ENCODE measurements around the gene VOPP1.

The VOPP1 gene

DNA sequence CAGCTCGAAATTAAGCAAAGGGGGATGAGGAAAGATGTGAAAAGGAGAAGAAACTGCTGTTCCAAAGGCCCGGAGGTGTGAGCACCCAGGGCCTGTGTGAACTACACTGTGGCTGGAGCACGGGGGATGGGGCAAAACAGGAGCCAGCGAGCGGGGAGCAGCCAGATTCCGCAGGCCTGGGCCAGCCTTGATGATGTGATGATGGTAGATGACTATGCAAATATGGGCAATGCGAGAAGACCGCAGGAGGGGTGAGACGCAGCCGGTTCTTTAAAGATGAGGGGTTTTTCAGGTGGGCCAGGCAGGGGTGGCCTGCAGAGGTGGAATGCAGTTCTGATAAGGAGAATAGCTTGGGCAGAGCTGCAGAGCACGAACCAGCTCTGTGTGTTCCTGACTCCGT is 145.6 kb downstream of the VOPP1 start:
- Histone ChIP-seq H3K36me3 (ENCODE audit: control insufficient read depth, insufficient read depth, low read length) (no peaks in the 10 kb centered on the region), H3K27me3 (ENCODE audit: control insufficient read depth, insufficient read depth, low read length) (no peaks in the 10 kb centered on the region), H3K4me1 (ENCODE audit: control insufficient read depth, insufficient read depth, low read length) (peaks cover 8% of the 10 kb centered on the region), H3K4me3 (ENCODE audit: low read length) (no peak overlapping the region), H3K9ac (ENCODE audit: low read length) (no peak overlapping the region), H3K9me3 (ENCODE audit: control insufficient read depth, low read length) (no peaks in the 10 kb centered on the region)

DNA sequence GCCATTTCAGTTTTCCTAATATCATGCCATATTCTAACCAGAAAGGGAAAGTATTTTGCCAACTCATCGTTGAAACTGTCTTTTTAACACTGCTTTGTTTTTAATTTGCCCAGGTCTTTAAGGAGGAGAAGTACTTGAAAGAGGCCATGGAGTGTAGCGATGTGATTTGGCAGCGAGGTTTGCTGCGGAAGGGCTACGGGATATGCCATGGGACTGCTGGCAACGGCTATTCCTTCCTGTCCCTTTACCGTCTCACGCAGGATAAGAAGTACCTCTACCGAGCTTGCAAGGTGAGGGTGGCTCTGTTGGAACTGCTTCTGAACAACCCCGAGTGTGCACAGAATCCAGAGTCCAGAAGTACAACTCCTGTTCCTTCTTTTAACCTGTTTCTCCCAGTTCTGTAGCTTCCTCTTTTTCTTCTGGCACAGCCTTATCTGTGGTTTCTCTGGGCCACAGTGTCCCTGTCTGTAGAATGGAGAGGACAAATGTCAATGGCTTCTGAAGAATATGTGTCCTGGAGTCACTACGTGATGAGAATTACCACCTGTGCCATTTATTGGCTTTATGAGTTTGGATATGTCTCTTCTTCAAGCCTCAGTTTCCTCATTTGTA is 147.1 kb downstream of the VOPP1 start:
- H3K9me3 ChIP-seq (ENCODE audit: control insufficient read depth, low read length): no peaks in the 10 kb centered on the region
- H3K9ac ChIP-seq (ENCODE audit: low read length): no peak overlapping the region
- H3K4me3 ChIP-seq (ENCODE audit: low read length): no peak overlapping the region
- H3K36me3 ChIP-seq (ENCODE audit: control insufficient read depth, insufficient read depth, low read length): no peaks in the 10 kb centered on the region
- no peaks in the 10 kb centered on the region for H3K4me1 ChIP-seq (ENCODE audit: control insufficient read depth, insufficient read depth, low read length)
- no peaks in the 10 kb centered on the region for H3K27me3 ChIP-seq (ENCODE audit: control insufficient read depth, insufficient read depth, low read length)

DNA sequence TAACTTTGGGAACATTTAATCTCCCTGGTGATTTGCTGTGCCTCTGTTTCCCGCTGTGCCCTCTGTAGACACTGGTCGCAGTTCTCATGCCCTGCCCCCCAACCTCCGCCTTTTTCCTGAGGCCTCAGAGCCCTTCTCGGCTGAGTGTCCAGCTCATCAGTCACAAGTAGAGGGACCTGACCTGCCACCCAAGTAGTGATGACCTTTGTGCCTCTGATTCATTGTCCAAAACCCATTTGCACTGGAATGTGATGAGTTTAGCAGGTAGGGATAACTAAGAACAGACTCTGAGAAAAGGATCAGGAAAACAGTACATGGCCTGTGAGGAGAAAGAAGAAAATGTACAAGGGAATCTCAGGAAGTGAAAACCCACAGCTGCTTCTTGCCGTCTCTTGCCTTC is 148.4 kb downstream of the VOPP1 start:
- no peaks in the 10 kb centered on the region for H3K36me3 ChIP-seq (ENCODE audit: control insufficient read depth, insufficient read depth, low read length)
- H3K4me1 ChIP-seq (ENCODE audit: control insufficient read depth, insufficient read depth, low read length): no peaks in the 10 kb centered on the region
- no peak overlapping the region for H3K9ac ChIP-seq (ENCODE audit: low read length)
- no peaks in the 10 kb centered on the region for H3K9me3 ChIP-seq (ENCODE audit: control insufficient read depth, low read length)
- H3K27me3 ChIP-seq (ENCODE audit: control insufficient read depth, insufficient read depth, low read length): no peaks in the 10 kb centered on the region
- no peak overlapping the region for H3K4me3 ChIP-seq (ENCODE audit: low read length)

DNA sequence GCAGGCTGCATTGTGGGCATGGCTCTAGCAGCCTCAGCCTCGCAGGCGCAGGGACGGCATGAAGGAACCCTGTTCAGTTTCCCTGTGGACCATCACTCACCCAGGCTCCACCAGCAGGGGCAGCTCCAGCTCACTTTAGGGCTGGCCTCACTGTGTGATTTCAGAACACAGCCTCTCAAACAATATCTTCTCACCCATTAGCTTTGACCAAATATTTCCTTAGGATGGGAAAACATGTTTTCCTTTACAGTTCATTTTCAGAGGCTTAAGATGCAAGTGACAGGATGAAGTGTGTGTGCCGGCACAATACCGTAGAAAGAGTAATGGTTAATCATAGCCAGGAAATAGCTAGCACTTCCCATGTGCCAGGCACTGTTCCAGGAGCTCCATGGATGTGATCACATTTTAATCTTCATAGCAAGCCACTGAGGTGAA is 149.0 kb downstream of the VOPP1 start:
- Histone ChIP-seq H3K27me3 (ENCODE audit: control insufficient read depth, insufficient read depth, low read length) (no peaks in the 10 kb centered on the region), H3K9me3 (ENCODE audit: control insufficient read depth, low read length) (no peaks in the 10 kb centered on the region), H3K36me3 (ENCODE audit: control insufficient read depth, insufficient read depth, low read length) (no peaks in the 10 kb centered on the region), H3K9ac (ENCODE audit: low read length) (no peak overlapping the region), H3K4me3 (ENCODE audit: low read length) (no peak overlapping the region), H3K4me1 (ENCODE audit: control insufficient read depth, insufficient read depth, low read length) (no peaks in the 10 kb centered on the region)
